GM12801 (cell line): Measurements from ENCODE around the gene MUL1.

Experiments
- CTCF ChIP-seq: IDR thresholded peaks from one replicate; pipeline ENCODE4 v1.5.1; 2011; ENCODE audit warnings: control low read depth; ENCODE audit not compliant: insufficient read length; ENCODE audit errors: extremely low read depth

MUL1 gene

DNA sequence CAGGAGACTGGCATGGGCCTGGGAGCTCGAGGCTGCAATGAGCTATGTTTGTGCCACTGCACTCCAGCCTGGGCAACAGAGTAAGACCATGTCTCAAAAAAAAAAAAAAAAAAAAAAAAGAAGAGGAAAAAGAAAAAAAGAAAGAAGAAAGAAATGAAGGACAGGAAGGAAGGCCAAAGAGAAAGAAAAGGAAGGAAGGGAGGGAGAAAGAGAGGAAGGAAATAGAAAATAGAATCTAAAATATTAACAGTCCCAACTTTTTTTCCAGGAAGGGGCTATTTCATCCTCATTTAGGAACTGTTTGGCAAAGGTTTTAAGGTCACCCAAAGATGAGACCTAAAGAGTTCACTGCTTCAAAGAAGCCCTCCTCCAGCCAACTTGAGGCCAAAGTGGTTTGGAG, 2.5 kb downstream of the MUL1 start:
- TF ChIP-seq CTCF = no peak

DNA sequence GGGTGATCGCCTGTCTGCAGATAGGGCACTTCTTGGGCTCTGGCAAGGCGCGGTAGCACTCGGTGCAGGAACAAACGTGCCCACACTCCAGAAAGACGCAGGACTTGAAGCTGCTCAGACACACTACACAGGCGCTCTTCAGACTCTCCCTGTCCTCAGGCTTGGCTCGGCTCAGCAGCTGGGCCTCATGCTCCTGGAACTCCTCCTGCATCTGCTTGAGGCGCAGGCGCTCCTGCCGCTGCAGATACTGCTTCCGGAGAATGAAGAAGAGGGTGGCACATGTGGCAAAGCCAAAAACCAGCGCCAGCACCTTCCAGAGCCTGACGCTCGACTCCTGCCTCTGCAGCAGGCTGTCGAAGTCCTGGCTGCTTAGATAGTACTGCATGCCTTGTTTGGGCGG, 7.2 kb downstream of the MUL1 start:
- TF ChIP-seq CTCF = no peak

- no peak for TF ChIP-seq CTCF
Observed at GRCh38 chr1:20499718-20500117, 8.2 kb downstream of the MUL1 start.

GRCh38 chr1:20499105-20499504, 8.8 kb downstream of the MUL1 start:
- no peak for TF ChIP-seq CTCF

DNA sequence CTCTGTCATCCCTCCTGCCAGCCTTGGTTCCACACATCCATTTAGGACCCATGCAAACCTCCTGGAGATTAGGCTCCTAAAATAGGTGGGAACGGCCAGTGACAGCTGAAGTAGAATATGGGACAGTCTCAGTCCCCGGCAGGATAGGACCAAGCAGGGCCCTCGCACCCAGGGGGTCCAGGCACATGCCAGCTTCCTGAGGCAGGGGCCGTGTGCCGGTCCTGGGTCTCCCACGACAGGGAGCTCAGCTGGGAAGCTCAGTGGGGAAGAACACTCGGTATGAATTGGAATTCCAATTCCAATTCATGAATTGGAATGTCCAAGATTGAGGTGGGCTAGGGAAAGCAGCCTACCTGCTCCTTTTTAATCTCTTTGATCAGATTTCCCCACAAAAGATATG, 9.8 kb downstream of the MUL1 start:
- no peak for TF ChIP-seq CTCF

DNA sequence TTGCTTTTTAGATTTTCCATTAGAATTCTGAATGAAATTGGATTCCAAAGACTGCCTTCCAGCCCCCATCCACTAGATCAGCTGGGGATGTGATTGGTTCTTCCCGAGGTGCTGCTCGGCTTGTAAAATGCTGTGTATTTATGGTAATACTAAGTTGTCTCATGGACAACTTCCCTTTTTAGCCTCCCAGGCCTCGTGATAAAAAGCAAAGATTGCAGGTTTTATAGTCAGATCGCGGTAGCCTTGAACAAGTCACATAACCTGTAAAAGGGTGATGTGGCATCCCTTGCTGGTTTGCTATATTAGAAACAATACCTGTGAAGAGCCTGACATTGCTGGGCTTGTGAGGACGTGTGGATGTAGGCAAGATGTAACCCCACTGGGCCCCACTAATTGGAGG, 10.4 kb downstream of the MUL1 start:
- no peak for TF ChIP-seq CTCF

DNA sequence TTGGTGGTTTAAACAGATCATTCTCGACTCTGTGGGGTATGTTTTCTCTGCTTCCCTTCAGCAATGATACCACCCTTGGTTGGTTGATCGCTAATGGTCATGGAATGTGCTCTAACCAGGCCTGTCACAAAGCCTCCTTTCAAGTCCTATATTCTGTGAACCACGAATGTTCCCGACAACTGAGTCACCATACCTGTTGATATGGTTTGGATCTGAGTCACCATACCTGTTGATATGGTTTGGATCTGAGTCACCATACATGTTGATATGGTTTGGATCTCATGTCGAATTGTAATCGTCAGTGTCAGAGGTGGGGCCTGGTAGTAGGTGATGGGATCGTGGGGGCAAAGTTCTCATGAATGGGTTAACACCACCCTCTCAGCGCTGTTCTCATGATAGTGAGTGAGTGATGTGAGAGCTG, 11.7 kb downstream of the MUL1 start:
- no peak for TF ChIP-seq CTCF

DNA sequence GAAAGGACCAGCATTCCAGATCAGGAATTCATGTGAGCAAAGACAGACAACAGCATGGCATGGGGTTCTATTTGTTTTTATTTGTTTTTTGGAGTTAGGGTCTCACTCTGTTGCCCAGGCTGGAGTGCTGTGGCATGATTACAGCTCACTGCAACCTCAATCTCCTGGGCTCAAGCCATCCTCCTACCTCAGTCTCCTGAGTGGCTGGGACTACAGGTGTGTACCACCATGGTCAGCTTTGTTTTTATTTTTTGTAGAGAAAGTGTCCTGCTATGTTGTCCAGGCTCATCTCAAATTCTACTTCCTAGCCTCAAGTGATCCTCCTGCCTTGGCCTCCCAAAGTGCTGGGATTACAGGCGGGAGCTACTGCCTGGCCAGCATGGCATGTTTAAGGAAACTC, 12.3 kb downstream of the MUL1 start:
- no peak for TF ChIP-seq CTCF
